BLaER1 treated with 17β-estradiol and CSF1 and Interleukin-3, amounts not matched to agents 10 nM and 100 nM (cell line): ENCODE data around the gene HS3ST5.
"Not testable (repeated sequence)": the region's sequence is repeated elsewhere in the genome, so short reads cannot be mapped to it uniquely, and the experiment has no call there.

Experiments
- H3K27ac ChIP-seq, 11 experiments: shearing (Covaris generic); formaldehyde crosslinking; 2 replicates each; pipeline ENCODE4 v1.8.1; 2022
- H3K27me3 ChIP-seq, 11 experiments: shearing (Covaris generic); formaldehyde crosslinking; 2 replicates each; pipeline ENCODE4 v1.8.1; 2022
- H3K36me3 ChIP-seq, 11 experiments: shearing (Covaris generic); formaldehyde crosslinking; 2 replicates each; pipeline ENCODE4 v1.8.1; 2022
- H3K4me1 ChIP-seq, 10 experiments: shearing (Covaris generic); formaldehyde crosslinking; 2 replicates each; pipeline ENCODE4 v1.8.1; 2022
- H3K4me2 ChIP-seq, 11 experiments: shearing (Covaris generic); formaldehyde crosslinking; 2 replicates each; pipeline ENCODE4 v1.8.1; 2022
- H3K4me3 ChIP-seq, 10 experiments: shearing (Covaris generic); formaldehyde crosslinking; 2 replicates each; pipeline ENCODE4 v1.8.1; 2022
- H3K9ac ChIP-seq, 11 experiments: shearing (Covaris generic); formaldehyde crosslinking; 2 replicates each; pipeline ENCODE4 v1.8.1; 2022
- H3K9me3 ChIP-seq, 11 experiments: shearing (Covaris generic); formaldehyde crosslinking; replicated peaks in 1 of 11; 2 replicates each; pipeline ENCODE4 v1.8.1; 2022
- H4K20me1 ChIP-seq, 11 experiments: shearing (Covaris generic); formaldehyde crosslinking; 2 replicates each; pipeline ENCODE4 v1.8.1; 2022
- Cebpa-rat ChIP-seq, 11 experiments: shearing (Covaris generic); IDR thresholded peaks; 2 replicates each; pipeline ENCODE4 v1.8.1; 2022

The HS3ST5 gene

DNA sequence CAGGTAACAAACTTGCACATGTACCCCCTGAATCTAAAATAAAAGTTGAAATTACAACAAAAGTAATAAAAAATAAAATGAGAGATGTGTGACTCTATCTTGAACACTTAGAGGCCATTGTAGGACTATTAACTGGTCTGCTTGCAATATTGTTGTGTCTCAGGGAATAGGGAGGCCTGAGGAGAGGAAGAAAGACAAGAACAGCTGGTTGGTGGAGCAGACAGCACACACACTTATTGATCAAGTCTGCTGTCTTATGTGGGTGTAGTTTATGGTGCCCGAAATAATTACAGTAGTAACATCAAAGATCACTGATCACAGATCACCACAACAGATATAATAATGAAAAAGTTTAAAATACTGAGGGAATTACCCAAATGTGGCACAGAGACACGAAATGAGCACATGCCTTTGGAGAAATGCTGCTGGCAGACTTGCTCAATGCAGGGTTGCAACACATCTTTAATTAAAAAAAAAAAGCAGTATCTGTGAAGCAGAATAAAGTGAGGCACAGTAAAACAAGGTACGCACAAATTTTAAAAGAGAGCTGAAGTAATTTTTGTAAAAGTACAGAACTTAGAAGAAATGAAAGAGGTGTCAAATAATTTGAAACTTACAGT, 261.8 kb downstream of the HS3ST5 start:
- no peaks in the 10 kb centered on the region for H3K27me3 ChIP-seq
- no peak overlapping the region for H3K27ac ChIP-seq
- H3K4me1 ChIP-seq, result peaks cover 0 to 7% (median 3%) of the 10 kb centered on the region in 10 experiments; a peak in 8 of 20 replicates
- no peak overlapping the region for H3K4me3 ChIP-seq
- H3K4me2 ChIP-seq, result no peak overlapping the region
- no peak for TF ChIP-seq Cebpa-rat (IDR thresholded peaks at IDR 0.05)
- no peaks in the 10 kb centered on the region for H3K36me3 ChIP-seq
- peaks cover 0 to 5% (median 0%) of the 10 kb centered on the region in 11 experiments; a peak in 4 of 22 replicates for H3K9me3 ChIP-seq
- H4K20me1 ChIP-seq, result no peaks in the 10 kb centered on the region
- H3K9ac ChIP-seq, result no peak overlapping the region

- not testable (repeated sequence) for H3K4me1 ChIP-seq, H3K27ac ChIP-seq, H3K27me3 ChIP-seq, H3K36me3 ChIP-seq, H4K20me1 ChIP-seq, H3K9me3 ChIP-seq, H3K4me2 ChIP-seq, H3K9ac ChIP-seq, H3K4me3 ChIP-seq
Observed at GRCh38 chr6:114080410-114080809, 262.4 kb downstream of the HS3ST5 start.

DNA sequence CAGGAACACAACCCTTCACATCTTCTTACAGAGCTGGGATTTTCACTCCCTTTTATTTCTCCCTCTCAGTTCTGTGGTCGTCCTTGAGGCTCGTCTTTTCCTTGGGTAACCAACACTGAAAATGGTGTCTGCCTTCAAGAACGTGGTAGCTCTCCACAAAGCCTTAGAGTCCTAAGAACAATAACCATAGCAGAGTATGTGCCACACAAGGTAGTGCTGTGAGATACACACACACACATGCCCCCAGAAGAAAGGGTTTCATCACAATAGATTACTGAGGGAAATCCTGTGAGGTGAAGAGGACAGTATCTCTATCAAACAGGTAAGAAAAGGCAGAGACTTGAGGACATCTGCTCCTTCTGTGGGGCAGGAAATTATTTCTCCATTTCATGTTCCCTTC, 267.0 kb downstream of the HS3ST5 start:
- 0 out of 22 replicates have a peak overlapping the region, but pooled peaks of 1 of the 11 experiments have one; percentile 2 for H3K27ac ChIP-seq
- H3K27me3 ChIP-seq, result no peaks in the 10 kb centered on the region
- peak overlapping the region in 6 of 11 experiments; percentile 1 to 45 (median 10); a peak in 5 of 22 replicates for H3K4me2 ChIP-seq
- TF ChIP-seq Cebpa-rat (IDR thresholded peaks at IDR 0.05), result no peak
- H3K9me3 ChIP-seq, result peaks cover 0 to 5% (median 0%) of the 10 kb centered on the region in 11 experiments; a peak in 3 of 22 replicates
- peaks cover 0 to 10% (median 6%) of the 10 kb centered on the region in 10 experiments; a peak in 8 of 20 replicates for H3K4me1 ChIP-seq
- no peak overlapping the region for H3K9ac ChIP-seq
- H4K20me1 ChIP-seq, result no peaks in the 10 kb centered on the region
- no peaks in the 10 kb centered on the region for H3K36me3 ChIP-seq
- H3K4me3 ChIP-seq, result no peak overlapping the region

DNA sequence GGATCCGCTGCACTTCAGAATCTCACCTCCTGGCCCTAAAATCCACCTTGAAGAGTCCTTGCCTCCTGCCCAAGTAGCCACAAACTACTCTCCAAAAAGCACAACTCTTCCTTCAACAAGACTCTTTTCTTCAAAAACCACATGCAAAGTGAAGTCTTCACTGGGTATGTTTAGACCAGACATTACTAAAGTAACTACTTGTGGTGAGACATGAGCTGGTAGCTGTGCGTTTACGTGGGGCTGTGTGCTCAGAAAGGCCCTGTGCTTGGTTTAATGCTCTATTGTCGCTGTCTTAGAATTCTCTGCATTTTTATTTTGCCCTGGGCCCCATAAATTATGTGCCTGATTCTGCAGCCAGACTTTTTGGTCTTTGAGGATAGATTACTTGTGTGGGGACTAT, 267.5 kb downstream of the HS3ST5 start:
- Histone ChIP-seq H3K9me3 (peaks cover 0 to under 1% (median 0%) of the 10 kb centered on the region in 11 experiments; a peak in 3 of 22 replicates), H3K4me1 (peaks cover 0 to 10% (median 6%) of the 10 kb centered on the region in 10 experiments; a peak in 8 of 20 replicates), H3K9ac (no peak overlapping the region), H3K4me3 (no peak overlapping the region), H3K36me3 (no peaks in the 10 kb centered on the region), H3K4me2 (no peak overlapping the region), H3K27me3 (no peaks in the 10 kb centered on the region), H3K27ac (no peak overlapping the region), H4K20me1 (no peaks in the 10 kb centered on the region)
- TF ChIP-seq Cebpa-rat (IDR thresholded peaks at IDR 0.05), result no peak

GRCh38 chr6:114068771-114069170, 274.1 kb downstream of the HS3ST5 start:
- no peak overlapping the region for H3K4me2 ChIP-seq
- H3K4me3 ChIP-seq, result no peak overlapping the region
- H3K36me3 ChIP-seq, result no peaks in the 10 kb centered on the region
- peaks cover 0 to 16% (median 0%) of the 10 kb centered on the region in 10 experiments; a peak in 7 of 20 replicates for H3K4me1 ChIP-seq
- no peaks in the 10 kb centered on the region for H3K9me3 ChIP-seq
- TF ChIP-seq Cebpa-rat (IDR thresholded peaks at IDR 0.05), result no peak
- no peaks in the 10 kb centered on the region for H4K20me1 ChIP-seq
- no peaks in the 10 kb centered on the region for H3K27me3 ChIP-seq
- no peak overlapping the region for H3K9ac ChIP-seq
- H3K27ac ChIP-seq, result no peak overlapping the region

- Histone ChIP-seq H3K27me3 (no peaks in the 10 kb centered on the region), H3K4me1 (peaks cover 0 to 20% (median 0%) of the 10 kb centered on the region in 10 experiments; a peak in 7 of 20 replicates), H3K36me3 (no peaks in the 10 kb centered on the region), H3K4me2 (no peak overlapping the region), H3K4me3 (no peak overlapping the region), H3K9ac (no peak overlapping the region), H3K9me3 (no peaks in the 10 kb centered on the region), H3K27ac (no peak overlapping the region), H4K20me1 (no peaks in the 10 kb centered on the region)
- no peak for TF ChIP-seq Cebpa-rat (IDR thresholded peaks at IDR 0.05)
Observed at GRCh38 chr6:114068116-114068515, 274.7 kb downstream of the HS3ST5 start.

DNA sequence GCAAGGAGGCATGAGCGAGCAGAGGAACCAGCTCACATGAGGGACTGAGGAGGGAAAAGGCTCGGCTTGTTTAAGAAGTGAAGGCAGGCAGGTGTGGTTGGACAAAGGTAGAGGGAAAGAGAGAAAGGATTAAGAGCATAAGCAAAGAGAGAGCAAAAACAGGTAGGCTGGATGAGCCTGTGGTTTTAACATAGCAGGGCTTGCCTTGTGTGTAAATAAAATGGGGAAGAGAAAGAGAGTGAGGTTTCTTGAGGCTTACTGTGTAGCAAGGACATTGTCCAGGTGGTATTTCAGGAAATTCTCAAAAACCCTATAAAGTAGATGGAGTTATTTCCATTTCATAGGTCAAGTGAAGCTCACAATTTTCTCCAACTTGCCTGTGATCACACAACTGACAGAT, 278.0 kb downstream of the HS3ST5 start:
- TF ChIP-seq Cebpa-rat (IDR thresholded peaks at IDR 0.05), result no peak
- no peak overlapping the region for H3K27ac ChIP-seq
- H3K9ac ChIP-seq, result no peak overlapping the region
- H3K4me1 ChIP-seq, result peaks cover 0 to 47% (median 7%) of the 10 kb centered on the region in 10 experiments; a peak in 11 of 20 replicates
- peak overlapping the region in 4 of 11 experiments; percentile 8 to 55 (median 38); a peak in 7 of 22 replicates for H3K4me2 ChIP-seq
- H3K9me3 ChIP-seq, result no peaks in the 10 kb centered on the region
- no peaks in the 10 kb centered on the region for H3K27me3 ChIP-seq
- no peaks in the 10 kb centered on the region for H4K20me1 ChIP-seq
- H3K36me3 ChIP-seq, result no peaks in the 10 kb centered on the region
- H3K4me3 ChIP-seq, result no peak overlapping the region

DNA sequence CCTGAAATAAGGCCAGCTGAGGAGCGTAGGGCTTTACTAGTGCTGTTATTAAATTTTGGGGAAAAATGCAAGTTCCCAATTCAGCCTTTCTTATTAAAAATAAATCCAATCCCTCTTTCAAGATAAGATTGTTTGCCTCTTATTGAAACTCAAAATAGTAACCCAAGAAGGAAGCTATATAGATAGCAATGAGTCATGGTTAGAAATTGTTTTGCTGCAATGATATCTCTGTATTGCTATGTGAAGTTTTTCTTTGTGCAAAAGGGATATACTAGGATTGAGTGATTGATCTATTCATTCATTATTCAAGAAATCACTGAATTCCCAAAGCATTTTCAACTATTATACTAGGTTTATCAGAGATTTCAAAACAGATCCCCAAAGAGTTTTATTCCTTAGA, 278.9 kb downstream of the HS3ST5 start:
- H3K27me3 ChIP-seq, result no peaks in the 10 kb centered on the region
- no peak for TF ChIP-seq Cebpa-rat (IDR thresholded peaks at IDR 0.05)
- H3K36me3 ChIP-seq, result no peaks in the 10 kb centered on the region
- H3K9ac ChIP-seq, result no peak overlapping the region
- no peak overlapping the region for H3K27ac ChIP-seq
- peaks cover 0 to 52% (median 10%) of the 10 kb centered on the region in 10 experiments; a peak in 12 of 20 replicates for H3K4me1 ChIP-seq
- H3K4me3 ChIP-seq, result no peak overlapping the region
- peak overlapping the region in 4 of 11 experiments; percentile 39 to 54 (median 40); a peak in 6 of 22 replicates for H3K4me2 ChIP-seq
- H3K9me3 ChIP-seq, result no peaks in the 10 kb centered on the region
- no peaks in the 10 kb centered on the region for H4K20me1 ChIP-seq

GRCh38 chr6:114062199-114062598, 280.6 kb downstream of the HS3ST5 start:
- Histone ChIP-seq H3K4me3 (no peak overlapping the region), H4K20me1 (no peaks in the 10 kb centered on the region), H3K36me3 (no peaks in the 10 kb centered on the region), H3K27me3 (no peaks in the 10 kb centered on the region), H3K4me2 (peak overlapping the region in 3 of 11 experiments; percentile 15 to 50 (median 18); a peak in 4 of 22 replicates), H3K27ac (no peak overlapping the region), H3K9ac (no peak overlapping the region), H3K4me1 (peaks cover 0 to 52% (median 10%) of the 10 kb centered on the region in 10 experiments; a peak in 12 of 20 replicates), H3K9me3 (no peaks in the 10 kb centered on the region)
- no peak for TF ChIP-seq Cebpa-rat (IDR thresholded peaks at IDR 0.05)

- H3K4me2 ChIP-seq, result peak overlapping the region in 3 of 11 experiments; percentile 15 to 50 (median 18); a peak in 5 of 22 replicates
- H3K27ac ChIP-seq, result no peak overlapping the region
- H3K4me1 ChIP-seq, result peaks cover 0 to 52% (median 10%) of the 10 kb centered on the region in 10 experiments; a peak in 12 of 20 replicates
- H4K20me1 ChIP-seq, result no peaks in the 10 kb centered on the region
- TF ChIP-seq Cebpa-rat (IDR thresholded peaks at IDR 0.05), result no peak
- H3K36me3 ChIP-seq, result no peaks in the 10 kb centered on the region
- no peak overlapping the region for H3K4me3 ChIP-seq
- H3K9ac ChIP-seq, result no peak overlapping the region
- no peaks in the 10 kb centered on the region for H3K27me3 ChIP-seq
- H3K9me3 ChIP-seq, result no peaks in the 10 kb centered on the region
Observed at GRCh38 chr6:114061741-114062140, 281.1 kb downstream of the HS3ST5 start.
